Measurements from ENCODE around the gene ARHGAP15.

ARHGAP15 gene

DNA sequence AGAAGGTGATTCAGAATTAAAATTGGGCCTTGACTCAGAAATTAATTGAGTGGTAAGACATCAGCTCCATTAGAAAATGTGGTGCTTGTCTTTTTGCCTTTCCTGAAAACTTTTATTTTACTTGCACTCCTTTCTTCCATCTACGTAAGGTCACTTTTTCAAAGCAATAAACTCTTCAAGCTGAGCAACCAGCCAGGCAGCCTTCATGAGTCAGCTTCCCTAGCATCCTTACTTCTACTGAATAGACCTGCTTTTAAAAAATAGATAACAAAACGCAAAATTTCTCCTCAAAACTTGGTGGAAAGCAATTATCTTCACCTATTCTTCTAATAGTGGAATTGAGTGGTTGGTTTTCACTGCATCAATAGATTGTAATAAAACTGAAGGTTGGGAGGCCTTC is 504.2 kb downstream of the ARHGAP15 start:
- no peak for DNase-seq (ENCODE audit: low spot score)

DNA sequence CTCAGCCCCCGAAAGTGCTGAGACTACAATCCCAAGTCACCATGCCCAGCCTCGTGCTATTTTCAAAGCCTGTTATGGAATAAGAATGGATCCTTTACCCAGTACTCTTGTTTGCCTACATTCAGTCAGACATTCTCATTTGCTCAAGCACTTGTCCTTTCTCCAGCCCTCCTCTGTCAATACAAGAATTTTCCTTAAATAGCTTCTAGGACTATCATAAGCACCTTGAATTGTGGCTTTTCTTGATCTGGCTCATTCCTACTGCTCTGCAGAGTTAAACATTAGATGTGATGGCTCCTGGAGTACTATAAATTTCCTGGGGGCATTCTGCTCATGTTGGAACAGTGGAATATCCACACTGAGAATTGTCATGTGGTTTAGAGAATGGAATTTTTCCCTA is 506.1 kb downstream of the ARHGAP15 start:
- DNase-seq (ENCODE audit: low spot score) = no peak

- no peak for DNase-seq (ENCODE audit: low spot score)
Observed at GRCh38 chr2:143635936-143636335, 506.7 kb downstream of the ARHGAP15 start.

DNA sequence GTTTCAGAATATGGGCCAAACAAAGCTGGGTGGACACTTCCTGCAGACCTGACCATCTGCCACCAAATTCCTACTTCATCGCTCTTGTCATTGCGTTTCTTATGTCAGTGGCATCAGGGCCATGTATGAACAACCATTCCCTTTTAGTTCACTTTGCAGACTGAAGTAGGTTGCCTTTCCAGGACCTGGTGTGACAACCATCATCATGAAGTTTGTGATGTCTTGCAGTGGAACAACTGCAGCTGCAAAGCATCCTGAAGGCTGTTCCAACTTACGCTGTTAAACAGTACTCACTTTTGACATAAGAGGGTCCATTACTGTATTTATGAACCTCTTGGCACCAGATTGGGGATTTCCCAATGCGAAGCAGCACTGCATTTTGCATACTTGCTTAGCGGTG is 511.6 kb downstream of the ARHGAP15 start:
- DNase-seq (ENCODE audit: low spot score) = no peak

GRCh38 chr2:143645921-143646645 is 516.9 kb downstream of the ARHGAP15 start:
- no peak for DNase-seq (ENCODE audit: low spot score)

GRCh38 chr2:143649226-143649740 is 520.1 kb downstream of the ARHGAP15 start:
- DNase-seq (ENCODE audit: low spot score) = no peak

DNA sequence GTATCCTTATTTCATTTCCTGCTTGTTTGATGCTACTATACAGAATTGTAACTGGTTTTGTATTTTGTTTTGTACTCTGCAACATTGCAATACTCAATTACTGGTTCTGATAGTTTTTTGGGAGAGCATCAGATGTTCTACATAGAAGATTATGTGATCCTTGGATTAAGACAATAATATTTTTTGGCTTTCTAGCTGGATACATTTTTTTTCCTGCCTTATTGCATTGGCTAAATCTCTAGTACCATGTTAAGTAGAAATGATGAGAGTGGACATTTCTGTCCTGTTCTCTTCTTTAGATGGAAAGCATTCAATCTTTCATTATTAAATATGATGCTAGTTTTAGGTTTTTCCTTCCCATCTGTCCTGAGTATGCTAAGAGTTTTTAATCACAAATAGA is 523.5 kb downstream of the ARHGAP15 start:
- no peak for DNase-seq (ENCODE audit: low spot score)

DNA sequence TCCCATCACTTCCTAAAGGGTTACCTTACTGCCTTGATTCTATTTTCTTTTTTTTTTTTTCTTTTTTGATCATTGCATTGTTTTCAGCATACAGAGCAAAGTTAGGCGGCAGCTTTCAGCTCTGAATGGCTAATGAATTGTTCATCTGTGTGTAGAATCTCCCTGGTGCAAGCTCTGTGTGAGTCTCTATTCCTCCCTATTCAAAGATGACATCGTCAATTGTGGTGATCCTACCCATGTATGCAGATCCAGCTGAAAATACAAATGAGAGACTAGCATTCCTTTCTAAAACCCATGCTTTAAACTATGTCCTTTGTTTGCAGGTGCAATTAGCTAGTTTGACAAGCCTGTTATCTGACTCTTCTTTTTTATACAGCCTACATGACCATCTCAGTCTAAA is 539.0 kb downstream of the ARHGAP15 start:
- DNase-seq (ENCODE audit: low spot score) = no peak

- DNase-seq (ENCODE audit: low spot score) = no peak
Observed at GRCh38 chr2:143674051-143674450, 544.8 kb downstream of the ARHGAP15 start.

DNA sequence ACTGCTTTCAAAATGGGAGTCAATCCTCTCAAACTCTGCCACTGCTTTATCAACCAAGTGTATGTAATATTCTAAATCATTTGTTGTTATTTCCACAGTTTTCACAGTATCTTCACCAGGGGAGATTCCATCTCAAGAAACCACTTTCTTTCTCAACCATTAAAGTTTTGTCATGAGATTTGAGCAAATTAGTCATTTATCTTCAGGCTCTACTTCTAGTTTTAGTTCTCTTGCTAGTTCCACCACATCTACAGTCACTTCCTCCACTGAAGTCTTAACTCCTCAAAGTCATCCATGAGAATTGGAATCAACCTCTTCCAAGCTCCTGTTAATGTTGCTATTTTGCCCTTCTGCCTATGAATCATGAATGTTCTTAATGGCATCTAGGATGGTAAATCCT is 545.8 kb downstream of the ARHGAP15 start:
- DNase-seq (ENCODE audit: low spot score) = no peak

GRCh38 chr2:143679617-143680016 is 550.4 kb downstream of the ARHGAP15 start:
- no peak for DNase-seq (ENCODE audit: low spot score)

- no peak for DNase-seq (ENCODE audit: low spot score)
Observed at GRCh38 chr2:143680885-143681405, 551.7 kb downstream of the ARHGAP15 start.

DNA sequence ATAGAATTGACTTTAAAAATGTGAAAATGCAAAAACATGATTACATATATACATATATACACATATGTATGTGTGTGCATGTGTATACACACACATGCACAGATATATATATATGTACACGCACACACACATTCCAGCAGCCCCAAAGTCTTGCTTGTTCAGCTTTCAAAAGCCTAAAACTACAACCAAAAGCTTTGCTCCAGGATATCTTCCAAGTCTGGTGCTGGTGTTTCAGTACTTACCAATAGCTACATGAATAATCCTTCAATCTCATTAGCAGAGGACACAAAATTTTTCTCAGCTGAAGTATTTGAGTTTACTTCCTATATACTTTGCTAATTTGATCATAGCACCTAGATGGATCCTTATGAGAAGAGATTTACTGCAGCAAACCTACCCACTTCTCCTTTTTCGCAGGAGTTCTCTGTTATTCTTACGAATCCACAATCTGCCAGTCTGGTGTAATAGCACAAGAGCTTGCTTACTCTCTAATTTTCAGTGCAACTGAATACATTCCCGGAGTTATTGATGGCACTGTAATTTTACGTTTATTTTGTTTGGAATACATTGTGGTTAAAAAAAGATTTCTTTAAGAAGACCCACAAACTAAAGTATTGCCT is 553.3 kb downstream of the ARHGAP15 start:
- DNase-seq (ENCODE audit: low spot score) = no peak

GRCh38 chr2:143683977-143684376 is 554.8 kb downstream of the ARHGAP15 start:
- no peak for DNase-seq (ENCODE audit: low spot score)

GRCh38 chr2:143684551-143685320 is 555.5 kb downstream of the ARHGAP15 start:
- no peak for DNase-seq (ENCODE audit: low spot score)

GRCh38 chr2:143685421-143686078 is 556.3 kb downstream of the ARHGAP15 start:
- DNase-seq (ENCODE audit: low spot score) = no peak

DNA sequence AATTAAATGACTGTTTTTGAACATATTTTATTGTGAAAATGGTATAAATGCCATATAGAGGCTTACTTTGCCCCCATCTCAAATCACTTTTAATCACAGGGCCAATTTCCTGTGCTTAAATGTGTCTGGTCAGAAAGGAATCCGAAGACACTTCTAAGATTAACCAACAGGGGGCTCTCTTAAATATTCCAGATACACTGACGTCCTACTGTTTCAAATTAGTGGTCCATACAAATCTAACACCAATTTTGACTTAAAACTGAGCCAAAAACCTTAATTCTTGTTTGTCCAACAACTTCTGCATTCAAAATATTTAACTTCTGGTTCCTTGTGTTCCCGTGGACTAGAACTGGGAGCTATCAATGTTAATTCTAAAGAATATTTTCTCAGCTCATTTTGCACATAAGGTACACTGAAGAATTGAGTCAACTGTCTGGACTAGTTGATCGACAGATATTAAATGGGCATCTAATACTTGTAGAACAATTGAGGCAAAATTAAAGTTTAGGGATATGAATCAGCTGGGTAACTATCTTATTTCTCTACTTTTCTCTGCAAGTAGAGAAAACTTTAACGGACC is 557.5 kb downstream of the ARHGAP15 start:
- DNase-seq (ENCODE audit: low spot score) = peak; percentile 29

DNA sequence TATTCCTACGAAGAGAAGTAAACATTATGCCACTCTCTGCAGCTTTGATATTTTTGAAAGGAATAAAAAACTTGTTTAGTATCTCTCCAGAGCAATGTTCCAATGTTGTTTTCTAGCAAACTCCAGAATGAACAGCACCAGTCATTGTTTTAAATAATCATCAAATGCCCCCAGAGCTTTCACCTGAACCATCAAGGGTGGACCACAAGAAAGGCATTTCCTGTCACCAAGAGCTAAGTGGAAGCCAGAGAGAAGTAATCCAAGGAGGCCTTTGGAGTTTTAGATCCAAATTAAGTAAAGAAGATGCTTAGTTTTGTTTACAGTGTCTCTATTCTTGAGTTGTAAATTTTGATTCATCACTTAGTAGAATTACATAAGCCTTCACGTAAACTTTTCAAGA is 559.0 kb downstream of the ARHGAP15 start:
- no peak for DNase-seq (ENCODE audit: low spot score)

GRCh38 chr2:143688815-143689214 is 559.6 kb downstream of the ARHGAP15 start:
- DNase-seq (ENCODE audit: low spot score) = no peak

GRCh38 chr2:143689541-143689940 is 560.3 kb downstream of the ARHGAP15 start:
- DNase-seq (ENCODE audit: low spot score) = no peak

- DNase-seq (ENCODE audit: low spot score) = no peak
Observed at GRCh38 chr2:143690235-143690634, 561.0 kb downstream of the ARHGAP15 start.

DNA sequence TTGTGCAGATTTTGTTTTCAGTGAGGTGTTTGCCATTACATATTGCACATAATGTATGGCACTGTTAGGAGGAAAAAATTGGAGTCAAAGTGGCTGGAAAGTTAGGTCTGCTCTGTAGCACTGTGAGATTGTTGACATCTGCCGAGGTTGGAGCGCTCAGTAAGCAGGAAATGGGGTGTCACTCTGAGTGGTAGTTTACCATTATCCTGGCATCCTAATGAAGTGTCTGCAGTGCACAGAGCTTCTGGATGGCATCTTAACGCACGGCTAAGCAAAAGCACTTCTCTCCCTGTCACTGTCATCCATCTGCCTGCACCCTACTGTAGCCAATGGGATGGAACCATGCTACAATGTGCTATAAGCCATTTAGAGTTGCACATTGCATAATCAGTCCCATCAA is 561.9 kb downstream of the ARHGAP15 start:
- no peak for DNase-seq (ENCODE audit: low spot score)
